ENCODE data around the gene CRTC1. TPM values are rescaled to one million over a fixed set of nuclear protein-coding genes. Genes with fewer than 3 reads are reported as not detected.

The CRTC1 gene
- total and polyA plus RNA-seq, 9 of the 15 experiments (the other 6 are each of a cell fraction or from before 2014, with no cell fraction given): 0.25 to 3.8 (median 1.2) TPM; not detected in 2

DNA sequence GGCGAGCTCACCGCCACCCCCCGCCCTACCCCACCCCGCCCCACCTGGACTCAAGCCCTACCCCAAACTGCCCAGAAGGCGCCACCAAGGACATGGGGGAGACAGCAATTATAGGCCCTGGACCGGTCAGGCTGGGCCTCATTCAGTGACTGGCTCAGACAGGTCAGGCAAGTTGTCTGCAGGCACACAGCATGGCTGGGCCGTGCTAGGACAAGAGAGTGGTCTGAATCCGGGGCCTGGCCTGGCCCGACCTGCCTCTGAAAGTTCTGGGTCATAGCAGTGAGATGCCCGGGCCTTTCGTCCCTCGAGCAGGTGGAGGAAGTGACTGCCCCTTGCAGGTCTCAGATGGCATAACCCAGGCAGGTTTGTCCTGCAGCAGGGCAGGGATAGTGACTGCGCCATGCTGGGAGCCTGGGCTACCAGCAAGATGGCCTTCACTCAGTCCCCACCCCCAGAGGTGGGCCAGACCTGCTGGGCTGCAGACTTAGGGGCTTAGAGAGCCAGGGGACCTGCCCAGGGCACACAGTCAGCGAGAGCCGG is 86.6 kb downstream of the CRTC1 start:
- no peaks in the 10 kb centered on the region for H3K36me3 ChIP-seq (ENCODE audit: control insufficient read depth, insufficient read depth, low read length)
- peaks cover 0 to 51% of the 10 kb centered on the region in 2 experiments; a peak in 4 of 5 replicates for H3K4me1 ChIP-seq (replicated peaks in 1 of 2; ENCODE audit: control insufficient read depth in 2 of 2, insufficient read depth in 2 of 2, low read length in 2 of 2)
- no peaks in the 10 kb centered on the region; the same call in 1 of the 2 replicates for H3K9me3 ChIP-seq (replicated peaks; ENCODE audit: control insufficient read depth, insufficient read depth, low read depth, low read length)
- H3K4me3 ChIP-seq: no peak overlapping the region
- ATAC-seq: no peak
- no peak overlapping the region for H3K4me2 ChIP-seq (ENCODE audit: insufficient read depth, low read length)
- intact Hi-C loops (cut with micrococcal nuclease) (loop anchor here (5.0 kb wide), 2 partner anchors 97 to 217 kb away; no protein-coding TSS in a partner anchor), in situ Hi-C loops (cut with MboI) (no loop called here)
- no peak overlapping the region for H3K27ac ChIP-seq (ENCODE audit: extremely low read depth, low read depth, low read length)
- H3K79me2 ChIP-seq (ENCODE audit: control insufficient read depth, insufficient read depth, low read length): no peaks in the 10 kb centered on the region
- H3K9ac ChIP-seq (ENCODE audit: insufficient read depth in 1 of 2, low read depth in 2 of 2, low read length in 2 of 2): no peak overlapping the region
- H3K9me1 ChIP-seq (ENCODE audit: control insufficient read depth, insufficient read depth, low read length): no peaks in the 10 kb centered on the region
- H2AFZ ChIP-seq (ENCODE audit: low read depth, low read length): no peak overlapping the region
- H4K20me1 ChIP-seq (replicated peaks; ENCODE audit: control insufficient read depth, insufficient read depth, low read length): peaks cover 25% of the 10 kb centered on the region
- no TSS peak for BruUV-seq (replicated peaks)
- H3K27me3 ChIP-seq (ENCODE audit: control insufficient read depth in 2 of 2, insufficient read depth in 2 of 2, low read length in 2 of 2): peaks cover 9 to 25% of the 10 kb centered on the region in 2 experiments; a peak in 4 of 5 replicates
- 52% methylated on average over 11 of the region's 15 CpGs for WGBS (ENCODE audit: insufficient coverage, low coverage, missing lambda C conversion rate)
- ChIA-PET CTCF (ENCODE audit: low intra/inter-chr PET ratio) (no interaction called here), POLR2A (interaction anchor here (0.8 to 1.2 kb wide), 2 partner anchors 13 to 14 kb away, joined by 3 read pairs; no protein-coding TSS in a partner anchor)
- no peak for DNase-seq (ENCODE audit: extremely low read depth in 1 of 4, low spot score in 3 of 4)
- no peak for TF ChIP-seq PRPF4 (IDR thresholded peaks at IDR 0.05; ENCODE audit: insufficient read depth, low read depth, low read length, poor library complexity, severe bottlenecking)
- TF ChIP-seq, protein P1, sequence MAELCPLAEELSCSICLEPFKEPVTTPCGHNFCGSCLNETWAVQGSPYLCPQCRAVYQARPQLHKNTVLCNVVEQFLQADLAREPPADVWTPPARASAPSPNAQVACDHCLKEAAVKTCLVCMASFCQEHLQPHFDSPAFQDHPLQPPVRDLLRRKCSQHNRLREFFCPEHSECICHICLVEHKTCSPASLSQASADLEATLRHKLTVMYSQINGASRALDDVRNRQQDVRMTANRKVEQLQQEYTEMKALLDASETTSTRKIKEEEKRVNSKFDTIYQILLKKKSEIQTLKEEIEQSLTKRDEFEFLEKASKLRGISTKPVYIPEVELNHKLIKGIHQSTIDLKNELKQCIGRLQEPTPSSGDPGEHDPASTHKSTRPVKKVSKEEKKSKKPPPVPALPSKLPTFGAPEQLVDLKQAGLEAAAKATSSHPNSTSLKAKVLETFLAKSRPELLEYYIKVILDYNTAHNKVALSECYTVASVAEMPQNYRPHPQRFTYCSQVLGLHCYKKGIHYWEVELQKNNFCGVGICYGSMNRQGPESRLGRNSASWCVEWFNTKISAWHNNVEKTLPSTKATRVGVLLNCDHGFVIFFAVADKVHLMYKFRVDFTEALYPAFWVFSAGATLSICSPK (IDR thresholded peaks at IDR 0.05; ENCODE audit: borderline replicate concordance): no peak
- TF ChIP-seq ZFP36 (IDR thresholded peaks at IDR 0.05; ENCODE audit: low read depth, low read length, partially characterized antibody): peak; percentile 16
- TF ChIP-seq NCOA4 (IDR thresholded peaks at IDR 0.05; ENCODE audit: partially characterized antibody): no peak
- no peak for FAIRE-seq

Data from K562 (cell line).